GM12801 (cell line): ENCODE results near the gene PLEKHG4B.

Experiments used
- TF ChIP-seq, protein P1 (sequence below): IDR thresholded peaks from one replicate; pipeline ENCODE4 v1.5.1; 2011; ENCODE audit warnings: control low read depth; ENCODE audit not compliant: insufficient read length; ENCODE audit errors: extremely low read depth

Gene PLEKHG4B

DNA sequence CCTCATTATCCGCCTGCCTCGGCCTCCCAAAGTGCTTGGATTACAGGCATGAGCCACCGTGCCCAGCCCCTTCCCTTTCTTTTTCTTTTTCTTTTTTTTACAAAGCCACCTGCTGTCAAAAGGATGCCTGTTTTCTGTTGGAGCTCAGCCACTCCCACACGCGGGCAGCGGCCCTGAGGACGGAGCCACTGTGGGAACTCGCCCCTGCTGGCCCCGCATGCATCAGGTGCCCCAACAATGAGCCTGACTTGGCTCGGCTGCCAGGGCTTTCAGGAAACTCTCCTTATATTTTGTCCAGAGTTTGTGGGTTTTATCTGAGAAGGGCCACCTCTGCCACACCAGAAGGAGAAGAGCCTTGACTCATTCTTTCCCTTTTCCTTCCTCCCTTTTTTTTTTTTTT, 62.3 kb downstream of the PLEKHG4B start:
- TF ChIP-seq, protein P1, sequence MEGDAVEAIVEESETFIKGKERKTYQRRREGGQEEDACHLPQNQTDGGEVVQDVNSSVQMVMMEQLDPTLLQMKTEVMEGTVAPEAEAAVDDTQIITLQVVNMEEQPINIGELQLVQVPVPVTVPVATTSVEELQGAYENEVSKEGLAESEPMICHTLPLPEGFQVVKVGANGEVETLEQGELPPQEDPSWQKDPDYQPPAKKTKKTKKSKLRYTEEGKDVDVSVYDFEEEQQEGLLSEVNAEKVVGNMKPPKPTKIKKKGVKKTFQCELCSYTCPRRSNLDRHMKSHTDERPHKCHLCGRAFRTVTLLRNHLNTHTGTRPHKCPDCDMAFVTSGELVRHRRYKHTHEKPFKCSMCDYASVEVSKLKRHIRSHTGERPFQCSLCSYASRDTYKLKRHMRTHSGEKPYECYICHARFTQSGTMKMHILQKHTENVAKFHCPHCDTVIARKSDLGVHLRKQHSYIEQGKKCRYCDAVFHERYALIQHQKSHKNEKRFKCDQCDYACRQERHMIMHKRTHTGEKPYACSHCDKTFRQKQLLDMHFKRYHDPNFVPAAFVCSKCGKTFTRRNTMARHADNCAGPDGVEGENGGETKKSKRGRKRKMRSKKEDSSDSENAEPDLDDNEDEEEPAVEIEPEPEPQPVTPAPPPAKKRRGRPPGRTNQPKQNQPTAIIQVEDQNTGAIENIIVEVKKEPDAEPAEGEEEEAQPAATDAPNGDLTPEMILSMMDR, result no peak

DNA sequence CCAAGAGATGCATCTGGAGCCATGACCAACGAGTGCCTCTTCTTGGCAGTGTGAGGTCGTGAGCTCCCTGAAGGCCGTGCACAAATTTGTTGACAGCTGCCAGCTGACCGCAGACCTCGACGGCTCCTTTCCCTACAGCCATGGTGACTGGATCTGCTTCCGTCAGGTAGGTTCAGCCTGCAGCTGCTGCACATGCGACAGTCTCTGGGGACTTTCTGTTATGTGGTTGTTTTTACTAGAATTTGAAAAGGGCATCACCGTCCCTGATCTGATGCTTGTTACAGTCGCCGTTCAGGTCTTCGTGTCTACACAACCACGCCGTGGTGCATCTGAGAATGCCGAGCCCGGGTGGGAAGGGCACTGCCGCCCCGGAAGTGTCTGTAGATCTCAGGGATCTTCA, 62.9 kb downstream of the PLEKHG4B start:
- TF ChIP-seq, protein P1, result no peak

DNA sequence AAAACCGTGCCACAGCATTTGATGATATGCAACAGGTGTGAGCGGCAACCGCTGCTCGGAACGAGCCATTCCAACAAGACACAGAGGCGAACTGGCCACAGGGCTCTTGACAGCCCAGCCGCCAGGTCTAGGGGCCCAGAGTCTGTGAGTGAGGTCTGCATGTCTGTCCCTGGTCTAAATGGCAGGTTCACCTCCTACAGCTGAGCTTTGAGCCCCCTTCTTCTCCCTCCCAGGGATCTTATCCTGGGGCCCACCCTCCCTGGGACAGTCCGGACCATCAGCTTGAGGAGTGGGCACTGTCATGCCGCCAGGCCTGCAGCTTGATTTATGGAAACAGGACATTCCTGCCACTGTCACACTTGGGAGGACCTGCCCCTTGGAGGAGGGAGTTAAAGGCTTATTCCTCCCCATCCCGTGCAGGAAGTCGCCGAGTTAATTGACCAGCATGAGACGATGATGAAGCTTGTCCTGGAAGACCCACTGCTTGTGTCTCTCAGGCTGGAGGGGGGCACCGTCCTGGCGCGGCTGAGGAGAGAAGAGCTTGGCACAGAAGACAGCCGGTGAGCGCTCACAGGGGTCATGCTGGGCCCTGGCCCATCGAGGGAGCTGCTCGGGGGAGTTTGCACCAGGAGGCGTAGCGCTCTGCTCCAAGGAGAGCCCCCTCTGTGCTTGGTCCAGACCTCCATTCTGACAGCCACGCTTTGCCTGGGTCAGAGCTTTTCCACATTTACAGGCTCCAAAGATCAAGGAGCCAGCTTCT, 63.9 kb downstream of the PLEKHG4B start:
- TF ChIP-seq, protein P1, result no peak

DNA sequence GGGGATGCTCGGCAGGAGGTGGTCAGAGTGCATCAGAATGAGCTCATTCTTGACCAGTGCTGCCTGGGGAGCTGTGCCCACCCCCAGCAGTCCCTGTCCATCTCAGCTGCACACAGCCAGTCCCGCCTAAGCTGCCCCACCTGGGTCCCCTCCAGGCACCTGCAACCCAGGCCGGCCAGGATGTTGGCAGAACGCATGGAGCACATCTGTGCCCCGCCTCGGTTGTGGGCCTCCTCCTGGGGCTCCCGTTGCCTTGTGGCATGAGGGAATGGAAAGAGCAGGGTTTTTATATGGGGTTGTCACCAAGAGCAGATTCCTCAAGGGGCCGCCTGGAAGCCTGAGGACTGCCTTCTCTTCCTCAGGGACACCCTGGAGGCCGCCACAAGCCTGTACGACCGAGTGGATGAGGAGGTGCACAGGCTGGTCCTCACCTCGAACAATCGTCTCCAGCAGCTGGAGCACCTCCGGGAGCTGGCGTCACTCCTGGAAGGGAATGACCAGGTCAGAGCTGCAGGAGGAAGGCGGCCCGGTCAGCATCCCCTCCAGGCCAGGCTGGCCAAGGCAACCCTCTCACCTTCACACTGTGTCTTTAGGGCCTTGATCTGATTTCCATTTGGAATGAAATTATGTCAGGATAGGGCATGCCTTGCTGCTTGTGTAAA, 64.6 kb downstream of the PLEKHG4B start:
- TF ChIP-seq, protein P1, result no peak

DNA sequence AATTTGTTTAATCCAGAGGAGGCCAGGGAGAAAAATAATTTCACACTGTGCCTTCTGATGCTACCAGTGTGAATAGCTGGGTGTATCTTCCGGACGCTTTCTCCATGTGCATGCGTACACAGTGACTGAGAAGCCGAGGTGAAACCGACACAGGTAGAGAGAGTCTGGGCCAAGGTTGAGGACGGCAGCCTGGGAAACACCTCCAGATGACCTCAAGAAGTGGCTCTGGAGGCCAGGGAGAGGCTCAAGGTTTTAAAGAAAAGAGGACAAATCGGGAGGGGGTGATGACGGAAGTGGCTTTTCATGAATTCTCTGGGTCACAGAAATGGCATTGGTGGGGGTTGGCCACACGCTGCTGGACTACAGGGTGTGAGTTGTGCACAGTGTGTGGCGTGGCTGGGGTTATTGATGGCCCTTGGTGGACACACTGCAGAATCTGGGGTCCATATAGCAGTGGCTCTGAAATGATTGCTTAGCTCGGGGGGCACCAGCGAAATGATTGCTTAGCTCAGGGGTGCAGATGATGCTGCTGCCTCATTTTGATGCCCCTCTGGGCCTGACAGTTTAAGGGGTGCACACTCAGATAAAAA, 65.3 kb downstream of the PLEKHG4B start:
- TF ChIP-seq, protein P1, result no peak

DNA sequence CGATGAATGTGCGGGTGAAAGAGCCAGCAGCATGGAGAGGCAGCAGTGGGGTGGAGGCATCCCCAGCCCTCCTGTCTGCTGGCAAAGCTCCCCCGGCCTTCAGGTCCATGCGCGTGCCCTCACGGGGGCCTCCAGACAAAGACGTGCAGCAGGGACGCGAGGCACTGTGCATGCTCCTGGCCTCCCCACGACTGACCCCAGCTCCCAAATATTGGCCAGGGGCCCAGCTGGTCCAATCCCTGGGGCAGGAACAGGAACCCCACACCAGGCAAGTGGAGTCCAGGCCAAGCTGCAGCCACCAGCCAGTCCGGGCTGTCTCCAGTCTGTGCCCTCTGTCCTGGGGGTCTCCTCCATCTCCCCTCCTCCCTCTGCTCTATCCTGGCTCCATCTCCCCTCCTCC, 65.8 kb downstream of the PLEKHG4B start:
- TF ChIP-seq, protein P1, result no peak

DNA sequence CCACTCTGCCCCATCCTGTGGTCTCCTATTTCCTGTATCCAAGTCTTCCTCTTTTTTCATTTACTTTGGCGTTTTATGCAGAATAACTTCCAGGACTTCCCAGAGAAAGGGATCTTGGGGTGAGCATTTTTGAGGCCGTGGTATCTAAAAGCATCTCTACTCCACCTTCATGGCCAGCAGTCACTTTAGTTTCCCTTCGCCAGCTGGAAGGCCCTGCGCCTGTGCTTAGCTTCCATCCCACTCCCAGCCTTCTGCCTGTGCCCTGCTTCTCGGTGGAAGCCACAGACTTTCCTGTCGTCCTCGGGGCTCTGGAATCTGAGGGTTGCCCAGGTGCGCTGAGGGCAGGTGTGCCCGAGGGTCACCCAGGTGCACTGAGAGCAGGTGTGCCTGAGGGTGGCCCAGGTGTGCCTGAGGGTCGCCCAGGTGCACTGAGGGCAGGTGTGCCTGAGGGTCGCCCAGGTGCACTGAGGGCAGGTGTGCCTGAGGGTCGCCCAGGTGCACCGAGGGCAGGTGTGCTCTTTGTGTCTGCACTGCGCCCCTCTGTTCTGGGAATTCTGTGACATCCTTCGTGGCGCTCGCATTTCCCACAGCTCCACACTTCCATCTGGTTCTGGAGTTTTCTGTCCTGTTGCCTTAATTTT, 67.0 kb downstream of the PLEKHG4B start:
- TF ChIP-seq, protein P1, result no peak
